Fibroblast of skin of scalp (primary cell): ENCODE data around the gene SHC1.

Experiments
- DNase-seq: peaks from one replicate; pipeline ENCODE4 v3.0.0-alpha.2; 2013

The SHC1 gene

GRCh38 chr1:154956544-154956941 lies 14.0 kb downstream of the SHC1 start:
- no peak for DNase-seq

DNA sequence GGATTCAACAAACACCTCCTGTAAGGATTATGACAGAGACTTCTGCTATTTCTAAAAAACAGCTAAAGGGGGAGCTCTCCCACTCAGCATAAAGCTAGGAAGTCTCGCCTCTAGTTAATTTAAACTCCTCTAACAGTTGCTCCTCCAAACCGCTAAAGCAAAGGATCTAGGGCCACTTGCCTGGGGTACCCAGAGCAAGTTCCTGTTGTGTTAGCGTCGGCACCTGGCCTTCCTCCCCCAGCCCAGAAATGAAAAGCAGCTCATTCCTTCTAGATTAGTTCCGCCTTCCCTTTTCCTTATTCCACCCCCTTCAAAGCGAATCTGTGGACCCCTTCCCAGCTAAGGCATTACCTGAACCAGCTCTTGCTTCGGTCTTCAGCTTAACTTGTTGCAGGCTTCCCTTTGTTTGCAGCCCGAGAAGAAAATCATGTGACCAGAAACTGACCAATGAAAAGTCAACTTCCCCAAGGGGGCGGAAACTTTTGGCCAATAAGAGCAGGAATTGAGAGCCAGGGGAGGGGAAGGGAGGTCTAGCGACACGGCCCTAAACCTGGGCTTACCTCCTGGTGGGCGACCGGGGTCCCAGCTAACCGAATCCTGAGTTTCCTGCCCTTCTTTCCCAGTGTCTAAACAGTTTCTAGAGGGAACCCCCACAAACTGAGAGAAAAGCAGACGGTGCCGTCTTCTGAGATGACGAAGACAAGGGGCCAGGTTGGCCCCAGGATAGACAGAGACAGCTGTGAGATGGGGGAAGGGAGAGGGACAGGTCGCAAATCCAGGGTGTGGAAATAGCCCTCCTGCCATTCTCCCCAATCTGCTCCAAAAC lies 14.6 kb downstream of the SHC1 start, which contains the start of gene PBXIP1:
Gene PBXIP1 (minus strand): TSS at position 382 of the 826 bp plus-strand sequence. CDS start 2,378 bp downstream, outside the sequence.
- DNase-seq, result peak; percentile 89

DNA sequence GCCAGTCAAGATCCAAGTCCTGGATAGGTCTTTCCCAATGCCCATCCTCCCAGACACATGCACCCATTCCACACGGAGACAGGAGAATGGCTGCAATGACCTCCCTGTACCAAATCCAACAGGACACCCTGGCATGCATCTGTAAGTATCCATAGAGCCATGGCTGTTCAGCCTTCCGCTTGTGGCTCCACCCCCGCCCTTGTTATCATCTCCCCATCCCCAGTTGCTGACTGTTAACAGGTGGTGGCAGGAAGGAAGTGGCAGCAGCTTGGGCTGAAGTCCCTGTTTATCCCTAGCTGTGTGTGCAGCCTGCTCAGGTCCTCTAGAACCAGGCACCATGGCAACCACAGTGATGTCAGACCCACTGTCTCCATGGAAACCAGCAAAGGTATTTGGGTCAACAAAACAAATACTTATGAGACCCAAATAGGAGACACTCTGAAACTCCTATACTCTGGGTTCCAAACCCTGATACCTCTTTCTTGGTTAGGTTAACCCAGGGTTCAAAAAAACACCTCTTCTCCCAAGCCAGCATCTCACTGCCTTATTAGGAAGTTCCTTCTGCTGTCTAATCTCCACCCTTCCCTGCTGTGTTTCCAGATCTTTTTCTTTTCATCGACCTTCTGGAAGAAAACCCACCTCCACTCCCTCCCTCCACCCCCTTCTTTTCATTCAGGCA lies 15.4 kb downstream of the SHC1 start:
- peak; percentile 44 for DNase-seq

- no peak for DNase-seq
These were observed 16.0 kb downstream of the SHC1 start for GRCh38 chr1:154954541-154954940.

GRCh38 chr1:154953611-154954038 lies 16.9 kb downstream of the SHC1 start:
- no peak for DNase-seq

DNA sequence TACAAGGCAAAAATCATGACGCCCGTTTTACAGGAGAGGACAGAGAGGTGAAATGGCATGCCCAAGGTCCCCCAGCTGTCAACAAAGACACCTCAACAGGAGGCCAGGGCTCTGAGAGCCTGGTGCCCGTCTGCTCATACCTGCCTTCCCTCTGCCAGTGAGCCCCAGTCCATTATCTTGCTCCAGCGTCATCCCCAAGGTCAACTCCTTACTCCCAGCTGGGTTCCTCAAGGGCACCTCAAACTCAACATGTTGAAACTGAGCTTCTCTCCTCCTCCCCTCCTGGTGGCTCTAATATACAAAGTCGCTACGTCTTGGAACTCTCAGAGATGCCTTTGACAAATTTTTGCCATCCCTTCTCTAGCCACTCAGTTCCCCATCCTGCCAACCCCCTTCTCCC lies 17.9 kb downstream of the SHC1 start:
- DNase-seq, result no peak

- no peak for DNase-seq
These were observed 18.5 kb downstream of the SHC1 start for GRCh38 chr1:154951901-154952657.

GRCh38 chr1:154948079-154948478 lies 22.5 kb downstream of the SHC1 start:
- no peak for DNase-seq

- DNase-seq, result no peak
These were observed 24.3 kb downstream of the SHC1 start for GRCh38 chr1:154945962-154946850.

- DNase-seq, result no peak
These were observed 25.2 kb downstream of the SHC1 start for GRCh38 chr1:154945160-154945961.

GRCh38 chr1:154944401-154945159 lies 26.0 kb downstream of the SHC1 start:
- DNase-seq, result no peak

DNA sequence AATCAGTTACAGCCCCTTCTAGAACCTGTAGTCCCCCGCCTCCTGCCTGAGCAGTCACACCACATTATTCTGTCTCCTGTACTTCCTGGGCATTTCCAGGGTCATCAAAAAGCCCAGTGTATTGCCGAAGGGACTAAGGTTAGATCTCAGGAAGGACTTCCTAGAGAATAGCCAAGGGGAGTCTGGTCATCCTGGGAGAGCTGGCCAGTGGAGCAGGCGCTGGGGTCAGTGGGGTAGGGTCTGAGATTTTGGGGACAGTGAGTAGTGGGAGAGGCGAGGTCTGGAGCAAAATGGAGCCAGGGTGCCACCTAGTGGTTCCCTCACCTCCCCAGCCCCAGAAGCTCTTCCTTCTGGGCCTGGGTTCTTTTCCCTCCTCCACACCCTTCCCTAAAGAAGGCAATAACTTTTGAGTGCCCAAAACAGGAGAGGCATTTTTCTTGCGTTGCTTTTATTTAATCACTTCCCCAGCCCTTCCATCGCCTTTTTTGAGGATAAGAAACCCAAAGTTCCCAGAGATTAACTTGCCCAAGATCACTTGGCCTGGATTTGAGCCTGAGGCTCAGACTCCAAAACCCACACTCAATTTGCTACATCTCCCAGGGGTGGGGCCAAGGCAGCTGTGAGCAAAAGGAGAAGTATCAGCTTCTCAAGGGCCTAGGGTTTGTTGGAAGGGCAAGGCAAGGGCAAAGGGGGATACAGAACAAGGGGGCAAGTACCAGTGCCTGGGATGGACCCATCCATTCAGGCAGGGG lies 26.7 kb downstream of the SHC1 start:
- peak; percentile 28 for DNase-seq

GRCh38 chr1:154941333-154942013 lies 29.1 kb downstream of the SHC1 start:
- DNase-seq, result no peak

- no peak for DNase-seq
These were observed 29.8 kb downstream of the SHC1 start for GRCh38 chr1:154940651-154941194.

GRCh38 chr1:154940213-154940560 lies 30.4 kb downstream of the SHC1 start:
- DNase-seq, result no peak

DNA sequence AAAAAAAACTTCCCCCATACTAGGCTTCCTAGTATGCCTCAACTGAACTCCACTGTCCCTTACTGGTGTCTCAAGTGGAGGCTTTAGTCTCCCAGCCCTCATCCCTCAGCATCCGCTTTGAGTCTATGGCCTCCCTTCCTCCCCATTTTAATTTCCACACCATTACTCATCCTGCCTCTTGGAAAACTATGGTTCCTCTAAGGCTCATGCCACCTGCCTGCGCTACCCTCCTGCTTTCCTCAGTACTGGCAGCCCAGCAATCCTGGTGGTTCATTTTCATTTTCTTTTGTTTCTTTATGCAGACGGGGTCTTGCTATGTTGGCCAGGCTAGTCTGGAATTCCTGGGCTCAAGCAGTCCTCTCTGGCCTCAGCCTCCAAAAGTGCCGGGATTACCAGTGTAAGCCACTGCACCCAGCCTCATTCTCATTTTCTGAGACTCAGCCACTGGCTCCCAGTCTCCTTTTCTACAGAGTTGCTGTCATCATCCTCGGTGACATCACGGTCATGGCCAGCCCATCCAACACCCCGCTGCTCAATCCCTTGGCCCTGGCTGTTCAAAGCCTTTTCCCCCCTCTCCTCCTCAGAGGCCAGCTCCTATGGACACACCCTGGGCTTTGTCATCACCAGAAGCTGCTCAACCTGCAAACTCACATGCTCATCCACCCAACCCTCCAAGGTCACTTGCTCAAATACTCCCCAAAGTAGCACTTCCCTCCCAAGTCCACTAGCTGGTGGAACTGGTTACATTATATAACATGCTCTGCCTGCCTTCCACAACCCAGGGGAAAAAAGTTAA lies 31.7 kb downstream of the SHC1 start:
- DNase-seq, result no peak

DNA sequence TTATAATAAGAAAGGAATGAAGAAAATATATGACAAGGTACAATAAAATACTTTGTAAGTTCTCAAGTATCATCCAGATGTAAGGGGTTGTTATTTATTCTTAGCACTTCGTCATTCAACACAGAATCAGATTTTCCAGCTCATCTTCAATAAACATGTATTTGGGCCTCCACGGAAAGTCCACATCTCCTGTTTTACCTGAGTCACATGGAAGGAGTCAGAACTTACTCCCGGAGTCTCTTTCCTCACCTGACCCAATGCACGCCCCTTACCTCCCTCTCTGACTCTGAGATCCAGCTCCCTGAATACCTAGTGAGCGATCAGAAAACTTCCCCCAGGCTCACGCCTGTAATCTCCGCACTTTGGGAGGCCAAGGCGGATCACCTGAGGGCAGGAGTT lies 32.6 kb downstream of the SHC1 start:
- DNase-seq, result no peak
